Measurements from ENCODE around the gene CEMIP.
A peak's percentile ranks its signal among the peaks of the same experiment; 100 is the strongest.

Gene CEMIP, protein sequence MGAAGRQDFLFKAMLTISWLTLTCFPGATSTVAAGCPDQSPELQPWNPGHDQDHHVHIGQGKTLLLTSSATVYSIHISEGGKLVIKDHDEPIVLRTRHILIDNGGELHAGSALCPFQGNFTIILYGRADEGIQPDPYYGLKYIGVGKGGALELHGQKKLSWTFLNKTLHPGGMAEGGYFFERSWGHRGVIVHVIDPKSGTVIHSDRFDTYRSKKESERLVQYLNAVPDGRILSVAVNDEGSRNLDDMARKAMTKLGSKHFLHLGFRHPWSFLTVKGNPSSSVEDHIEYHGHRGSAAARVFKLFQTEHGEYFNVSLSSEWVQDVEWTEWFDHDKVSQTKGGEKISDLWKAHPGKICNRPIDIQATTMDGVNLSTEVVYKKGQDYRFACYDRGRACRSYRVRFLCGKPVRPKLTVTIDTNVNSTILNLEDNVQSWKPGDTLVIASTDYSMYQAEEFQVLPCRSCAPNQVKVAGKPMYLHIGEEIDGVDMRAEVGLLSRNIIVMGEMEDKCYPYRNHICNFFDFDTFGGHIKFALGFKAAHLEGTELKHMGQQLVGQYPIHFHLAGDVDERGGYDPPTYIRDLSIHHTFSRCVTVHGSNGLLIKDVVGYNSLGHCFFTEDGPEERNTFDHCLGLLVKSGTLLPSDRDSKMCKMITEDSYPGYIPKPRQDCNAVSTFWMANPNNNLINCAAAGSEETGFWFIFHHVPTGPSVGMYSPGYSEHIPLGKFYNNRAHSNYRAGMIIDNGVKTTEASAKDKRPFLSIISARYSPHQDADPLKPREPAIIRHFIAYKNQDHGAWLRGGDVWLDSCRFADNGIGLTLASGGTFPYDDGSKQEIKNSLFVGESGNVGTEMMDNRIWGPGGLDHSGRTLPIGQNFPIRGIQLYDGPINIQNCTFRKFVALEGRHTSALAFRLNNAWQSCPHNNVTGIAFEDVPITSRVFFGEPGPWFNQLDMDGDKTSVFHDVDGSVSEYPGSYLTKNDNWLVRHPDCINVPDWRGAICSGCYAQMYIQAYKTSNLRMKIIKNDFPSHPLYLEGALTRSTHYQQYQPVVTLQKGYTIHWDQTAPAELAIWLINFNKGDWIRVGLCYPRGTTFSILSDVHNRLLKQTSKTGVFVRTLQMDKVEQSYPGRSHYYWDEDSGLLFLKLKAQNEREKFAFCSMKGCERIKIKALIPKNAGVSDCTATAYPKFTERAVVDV (N-terminal part only)

DNA sequence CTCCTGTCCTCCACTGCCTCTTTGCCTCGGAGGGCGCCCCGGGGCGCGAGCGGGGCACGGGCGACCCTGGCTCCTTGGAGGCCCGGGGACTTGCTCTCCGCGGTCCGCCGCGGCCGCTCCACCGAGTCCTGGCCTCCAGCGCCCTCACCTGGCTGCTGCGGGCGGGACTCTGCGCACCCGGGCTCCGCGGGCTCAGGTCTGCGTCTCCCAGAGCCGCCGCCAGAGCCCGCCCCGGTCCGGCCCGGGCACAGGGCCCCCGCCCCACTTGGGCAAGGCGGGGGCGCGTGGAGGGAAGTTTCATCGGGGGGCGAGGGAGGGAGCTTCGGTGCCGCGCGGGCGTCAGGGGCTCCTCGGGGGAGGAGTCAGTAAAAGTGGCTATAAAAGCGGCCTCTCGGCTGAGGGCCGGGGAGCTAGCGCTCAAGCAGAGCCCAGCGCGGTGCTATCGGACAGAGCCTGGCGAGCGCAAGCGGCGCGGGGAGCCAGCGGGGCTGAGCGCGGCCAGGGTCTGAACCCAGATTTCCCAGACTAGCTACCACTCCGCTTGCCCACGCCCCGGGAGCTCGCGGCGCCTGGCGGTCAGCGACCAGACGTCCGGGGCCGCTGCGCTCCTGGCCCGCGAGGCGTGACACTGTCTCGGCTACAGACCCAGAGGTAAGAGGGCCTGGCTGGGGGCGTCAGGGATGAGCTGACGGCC, at the start of gene CEMIP:
Gene CEMIP, plus strand, starts transcription at position 407 of the 694 bp plus-strand sequence. CDS start 94,510 bp downstream, outside the sequence.
- H3K4me3 ChIP-seq (ENCODE audit: low read depth, low read length) = peak within 1 kb of the TSS; percentile 56
- DNase-seq (ENCODE audit: low read depth) = no peak

DNA sequence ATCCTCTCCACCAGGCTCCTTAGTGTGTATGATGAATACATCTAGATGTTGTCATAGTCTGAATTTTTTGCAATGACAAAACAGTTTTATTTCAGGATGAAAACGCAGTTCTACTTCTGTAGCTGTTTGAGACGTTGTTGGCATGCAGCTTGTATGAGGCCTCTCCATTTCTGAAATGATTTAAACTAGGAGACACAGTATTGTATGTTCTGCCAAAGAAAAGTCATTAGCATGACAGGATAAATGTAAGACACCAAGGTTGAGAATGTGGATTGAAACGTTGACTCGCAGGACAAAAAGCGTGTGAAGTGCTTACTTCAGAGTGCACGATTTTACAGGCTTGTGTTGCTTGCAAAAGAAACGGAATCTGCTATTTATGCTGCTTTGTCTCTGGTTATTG, 48.8 kb upstream of the CEMIP start:
- no peak for DNase-seq (ENCODE audit: low read depth)
- no peak overlapping the region for H3K4me3 ChIP-seq (ENCODE audit: low read depth, low read length)

DNA sequence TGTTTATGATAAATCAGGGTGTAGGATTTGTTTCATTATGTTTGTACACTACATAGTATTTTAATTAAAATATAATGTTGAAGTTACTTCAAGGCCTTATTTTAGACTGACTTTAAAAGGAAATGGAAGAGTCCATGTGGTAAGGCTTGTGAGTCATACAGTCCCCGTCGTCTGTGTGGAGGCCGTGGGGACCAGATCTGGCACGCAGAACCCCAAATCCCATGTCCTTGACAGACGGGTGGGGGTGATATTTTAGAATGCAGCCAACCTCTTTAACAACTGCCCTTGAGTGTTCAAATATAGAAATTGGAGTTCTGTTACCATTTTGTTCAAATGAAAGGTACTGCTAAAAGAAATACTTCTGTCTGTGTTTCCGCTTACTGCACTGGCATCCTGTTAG, 48.2 kb upstream of the CEMIP start:
- no peak for DNase-seq (ENCODE audit: low read depth)
- no peak overlapping the region for H3K4me3 ChIP-seq (ENCODE audit: low read depth, low read length)

DNA sequence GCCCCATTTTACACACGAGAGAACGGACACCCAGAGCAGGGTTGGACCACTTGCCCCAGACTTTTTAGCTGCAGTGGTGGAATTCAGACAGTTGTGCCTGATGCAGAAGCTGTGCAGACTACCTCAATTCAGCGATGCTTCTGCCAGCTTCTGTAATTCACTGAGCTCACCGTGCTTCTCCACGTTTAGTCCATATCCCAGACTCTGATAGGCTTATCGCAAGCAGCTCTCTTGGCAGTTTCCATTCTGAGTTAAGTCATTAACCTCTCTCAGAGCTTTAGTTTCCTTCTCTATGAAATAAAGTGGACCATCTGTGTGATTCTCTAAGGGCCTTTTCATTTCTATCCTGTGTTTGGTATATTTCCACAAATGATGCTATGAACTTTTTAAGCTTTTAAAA, 47.0 kb upstream of the CEMIP start:
- DNase-seq (ENCODE audit: low read depth) = no peak
- no peak overlapping the region for H3K4me3 ChIP-seq (ENCODE audit: low read depth, low read length)

DNA sequence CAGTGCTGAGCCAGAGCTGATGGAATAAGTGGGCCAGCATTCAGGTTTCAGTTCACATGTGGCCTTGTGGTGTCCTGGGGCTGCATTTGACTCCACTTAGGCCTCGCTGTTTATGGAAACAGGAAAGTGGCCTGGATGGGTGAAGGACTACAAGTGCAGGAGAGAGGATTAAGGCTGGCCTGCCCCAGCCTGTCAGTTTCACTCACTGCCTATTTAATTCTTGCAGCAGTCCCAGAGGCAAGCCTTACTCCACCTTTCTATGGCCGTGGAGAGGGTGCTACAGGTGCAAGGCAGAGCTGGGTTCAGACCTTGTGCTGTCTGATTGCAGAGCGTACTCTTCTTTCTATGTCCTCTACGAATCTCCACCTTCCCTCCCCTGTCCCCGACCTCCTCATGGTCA, 46.4 kb upstream of the CEMIP start:
- DNase-seq (ENCODE audit: low read depth) = no peak
- no peak overlapping the region for H3K4me3 ChIP-seq (ENCODE audit: low read depth, low read length)

DNA sequence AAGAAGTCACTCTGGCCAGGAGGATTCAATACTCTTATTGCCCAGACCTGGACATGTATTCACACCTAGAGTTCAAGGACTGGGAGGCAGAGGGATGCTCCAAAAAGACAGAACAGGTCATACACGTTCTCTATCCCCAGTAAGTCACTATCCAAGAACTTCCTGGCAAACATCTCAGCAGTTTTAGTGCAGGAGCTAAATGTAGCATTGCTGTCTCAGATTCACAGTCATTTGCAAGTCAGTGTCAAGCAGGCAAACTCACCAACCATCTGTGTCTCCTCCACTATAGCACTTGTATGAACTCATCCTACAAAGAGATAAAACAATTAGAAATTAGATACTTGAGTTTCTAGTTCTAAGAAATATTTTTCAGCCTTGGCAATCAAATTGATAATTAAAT, 45.7 kb upstream of the CEMIP start:
- H3K4me3 ChIP-seq (ENCODE audit: low read depth, low read length) = no peak overlapping the region

DNA sequence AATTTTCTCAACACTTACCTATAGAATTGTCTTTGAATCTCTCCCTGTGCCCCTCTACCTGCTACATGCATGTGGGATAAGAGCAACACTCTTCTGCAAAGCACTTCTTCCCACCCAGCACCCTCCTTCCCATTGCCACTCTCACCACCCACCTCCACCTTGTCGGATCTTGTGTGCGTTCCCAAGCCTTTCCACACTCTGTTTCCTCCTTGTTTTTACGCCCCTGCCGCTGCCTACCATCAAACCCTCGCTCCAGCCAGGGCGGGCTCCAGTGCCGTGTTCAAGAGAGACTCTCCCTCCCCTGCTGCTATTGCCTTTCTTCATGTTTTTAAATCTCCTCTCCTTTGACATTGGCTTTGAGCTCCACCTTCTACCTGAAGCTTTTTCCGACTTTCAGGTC, 43.8 kb upstream of the CEMIP start:
- DNase-seq (ENCODE audit: low read depth) = no peak
- no peak overlapping the region for H3K4me3 ChIP-seq (ENCODE audit: low read depth, low read length)

More for the DNA sequence above, 45.7 kb upstream of the CEMIP start:
- DNase-seq (ENCODE audit: low read depth) = no peak

DNA sequence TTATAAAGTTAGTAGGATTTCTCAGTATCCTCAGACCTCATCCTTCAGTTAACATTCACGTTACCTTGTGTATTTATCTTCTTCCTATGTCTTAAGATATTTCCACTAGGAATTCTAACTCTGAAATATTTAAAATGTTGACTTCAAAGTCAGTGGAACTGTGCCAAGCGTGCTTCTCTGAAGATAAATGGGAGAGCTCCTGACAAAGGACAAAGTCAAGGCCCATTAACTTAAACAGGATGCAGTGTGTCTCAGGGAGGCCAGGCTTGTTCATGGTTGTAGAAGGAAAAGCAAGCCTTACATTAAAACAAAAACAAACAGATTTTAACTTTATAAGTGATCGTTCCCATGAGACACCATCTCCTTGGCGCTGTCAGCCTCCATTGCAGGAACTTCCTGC, 42.6 kb upstream of the CEMIP start:
- DNase-seq (ENCODE audit: low read depth) = no peak
- no peak overlapping the region for H3K4me3 ChIP-seq (ENCODE audit: low read depth, low read length)

DNA sequence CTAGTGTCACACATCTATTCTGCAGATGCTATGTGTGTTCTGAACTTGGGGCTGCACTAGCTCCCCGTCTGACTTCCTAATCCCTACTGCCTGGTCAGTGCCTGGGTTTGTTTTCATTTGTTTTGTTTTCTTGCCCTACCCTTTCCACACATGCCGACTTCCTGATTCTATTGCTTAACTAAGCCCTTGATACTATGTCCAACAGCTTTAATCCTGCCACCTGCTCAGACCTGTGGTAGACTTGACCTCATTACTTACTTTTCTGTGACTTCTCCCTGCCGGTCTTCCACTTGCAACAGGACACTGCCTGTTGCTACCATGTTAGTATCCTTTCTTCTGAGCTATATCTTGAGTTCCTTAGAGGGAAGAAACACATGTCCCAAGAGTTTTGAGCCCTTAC, 39.3 kb upstream of the CEMIP start:
- DNase-seq (ENCODE audit: low read depth) = no peak

DNA sequence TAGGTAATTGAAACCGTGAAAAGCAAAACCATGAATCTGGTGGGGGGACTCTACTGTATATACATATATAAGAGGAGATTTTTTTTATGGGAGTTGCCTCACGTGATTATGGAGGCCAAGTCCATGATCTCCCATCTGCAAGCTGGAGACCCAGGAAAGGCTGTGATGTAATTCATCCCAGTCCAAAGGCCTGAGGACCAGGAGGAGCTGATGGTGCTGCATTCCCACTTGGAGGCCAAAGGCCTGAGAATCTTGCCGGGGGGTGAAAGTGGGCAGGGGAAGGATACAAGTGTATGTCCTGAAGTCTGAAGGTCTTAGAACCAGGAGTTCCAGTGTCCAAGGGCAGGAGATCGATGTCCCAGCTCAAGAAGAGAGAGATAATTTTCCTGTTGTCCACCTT, 37.1 kb upstream of the CEMIP start:
- H3K4me3 ChIP-seq (ENCODE audit: low read depth, low read length) = no peak overlapping the region
- no peak for DNase-seq (ENCODE audit: low read depth)

More for the DNA sequence above, 39.3 kb upstream of the CEMIP start:
- H3K4me3 ChIP-seq (ENCODE audit: low read depth, low read length) = no peak overlapping the region

DNA sequence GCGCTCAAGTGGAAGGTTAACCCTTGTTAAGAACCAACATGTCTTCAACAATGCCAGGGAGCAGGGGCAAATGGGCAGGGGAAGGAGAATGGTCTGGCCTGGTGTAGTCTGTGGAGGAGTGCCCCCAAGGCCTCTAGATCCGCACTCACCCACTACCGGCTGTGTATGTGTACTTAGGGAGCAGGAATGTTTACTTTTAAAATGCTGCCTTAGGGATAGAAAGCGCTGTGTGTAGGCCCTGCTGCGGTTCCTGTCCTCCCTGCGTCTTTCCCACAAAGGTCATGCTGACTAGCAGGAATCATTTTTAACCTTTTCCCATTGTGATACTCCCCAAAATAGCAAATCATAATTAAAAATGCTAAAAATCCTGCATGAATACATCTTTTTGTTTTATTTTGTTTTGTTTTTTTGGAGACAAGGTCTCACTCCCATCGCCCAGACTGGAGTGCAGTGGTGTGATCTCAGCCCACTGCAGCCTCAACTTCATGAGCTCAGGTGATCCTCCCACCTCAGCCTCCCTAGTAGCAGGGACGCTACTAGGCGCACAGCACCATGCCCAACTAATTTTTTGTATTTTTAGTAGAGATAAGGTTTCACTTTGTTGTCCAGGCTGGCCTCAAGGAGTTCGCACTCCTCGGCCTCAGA, 35.9 kb upstream of the CEMIP start:
- H3K4me3 ChIP-seq (ENCODE audit: low read depth, low read length) = no peak overlapping the region
- DNase-seq (ENCODE audit: low read depth) = no peak

DNA sequence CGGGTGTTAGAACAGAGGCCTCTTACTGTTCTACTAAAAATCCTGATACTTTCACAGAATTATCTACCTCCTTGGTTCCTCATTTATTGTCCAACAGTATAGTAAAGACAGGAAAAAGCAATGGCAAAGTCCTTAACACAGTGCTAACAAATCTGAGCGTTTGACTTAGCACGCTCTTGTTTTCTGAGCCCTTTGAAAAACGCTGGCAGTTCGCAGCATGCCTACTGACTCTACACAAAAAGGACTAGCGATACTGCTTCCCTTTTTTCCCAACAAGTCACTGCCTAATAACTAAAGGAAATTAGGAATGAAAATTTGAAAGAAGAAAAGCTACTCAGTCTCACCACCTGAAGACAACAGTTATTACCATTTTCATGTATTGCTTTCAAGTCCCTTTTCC, 34.8 kb upstream of the CEMIP start:
- DNase-seq (ENCODE audit: low read depth) = no peak
- H3K4me3 ChIP-seq (ENCODE audit: low read depth, low read length) = no peak overlapping the region

DNA sequence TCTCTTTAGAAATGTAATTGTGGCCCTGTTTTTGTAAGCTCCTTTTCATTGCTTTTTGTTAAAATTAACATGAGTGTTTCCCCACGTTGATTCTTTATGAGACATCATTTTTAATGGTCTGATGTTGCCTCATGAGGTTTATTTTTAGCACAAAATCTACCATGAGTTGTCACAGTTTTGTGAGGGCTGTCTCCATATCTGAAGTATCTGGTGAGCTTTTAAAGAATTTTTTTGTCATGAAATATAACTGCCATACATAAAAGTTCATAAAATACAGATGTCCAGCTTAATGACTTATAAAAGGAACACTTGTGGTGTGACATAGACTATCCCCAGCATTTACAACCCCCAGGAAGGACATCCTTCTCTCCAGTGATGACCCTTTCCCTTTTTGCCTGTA, 34.3 kb upstream of the CEMIP start:
- no peak overlapping the region for H3K4me3 ChIP-seq (ENCODE audit: low read depth, low read length)
- DNase-seq (ENCODE audit: low read depth) = no peak

DNA sequence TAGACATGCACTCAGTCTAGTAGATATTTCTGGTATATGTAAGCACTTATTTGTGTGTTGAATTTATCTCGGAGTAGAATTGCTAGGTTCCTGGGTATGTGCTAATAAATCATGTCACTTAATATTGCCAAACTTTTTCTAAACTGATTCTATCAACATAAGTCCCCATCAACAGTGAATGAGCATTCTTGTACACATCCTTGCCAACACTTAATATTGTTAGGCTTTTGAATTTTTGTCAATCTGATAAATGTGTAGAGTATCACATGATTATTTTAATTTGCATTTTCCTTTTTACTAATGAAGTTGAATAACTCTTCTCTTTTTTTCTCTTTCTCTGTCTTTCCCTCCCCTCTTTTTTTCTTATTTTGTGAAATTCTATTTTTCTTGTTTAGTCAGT, 33.3 kb upstream of the CEMIP start:
- DNase-seq (ENCODE audit: low read depth) = no peak
- H3K4me3 ChIP-seq (ENCODE audit: low read depth, low read length) = no peak overlapping the region

DNA sequence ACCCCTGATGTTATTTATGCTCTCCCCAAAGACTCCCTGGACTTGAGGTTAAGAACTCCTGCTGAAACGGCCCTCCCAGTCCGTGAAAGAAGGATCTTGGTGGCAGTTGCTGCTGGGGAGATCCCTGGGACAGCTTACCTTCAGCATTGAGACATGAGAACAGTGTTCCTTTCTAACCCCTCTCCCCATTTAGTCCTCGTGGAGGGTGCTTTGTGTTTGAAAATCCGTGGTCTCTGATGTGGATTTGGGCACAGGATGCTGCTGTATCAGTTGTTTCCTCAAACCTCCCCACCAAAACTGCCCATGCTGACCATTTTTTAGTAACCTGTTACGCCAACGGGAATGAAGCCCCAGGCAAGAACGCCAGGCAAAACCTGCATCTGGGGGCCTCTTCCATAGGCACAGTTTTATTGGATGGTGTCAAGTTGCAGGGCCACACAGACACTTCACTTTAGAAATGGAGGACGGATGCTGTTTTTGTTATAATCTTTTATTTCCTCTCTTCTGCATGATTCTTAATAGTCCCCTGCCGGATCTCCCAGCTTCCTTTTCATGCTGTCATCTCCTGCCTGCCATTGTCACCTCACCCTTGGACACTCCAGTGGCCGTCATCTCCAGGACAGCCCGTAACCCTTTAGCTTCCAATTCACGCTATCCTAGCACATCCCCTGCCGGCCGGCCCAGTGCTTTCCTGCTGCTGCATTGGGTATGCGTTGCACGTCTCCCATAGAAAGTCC, 31.7 kb upstream of the CEMIP start:
- peak overlapping the region; percentile 34 for H3K4me3 ChIP-seq (ENCODE audit: low read depth, low read length)
- DNase-seq (ENCODE audit: low read depth) = no peak

DNA sequence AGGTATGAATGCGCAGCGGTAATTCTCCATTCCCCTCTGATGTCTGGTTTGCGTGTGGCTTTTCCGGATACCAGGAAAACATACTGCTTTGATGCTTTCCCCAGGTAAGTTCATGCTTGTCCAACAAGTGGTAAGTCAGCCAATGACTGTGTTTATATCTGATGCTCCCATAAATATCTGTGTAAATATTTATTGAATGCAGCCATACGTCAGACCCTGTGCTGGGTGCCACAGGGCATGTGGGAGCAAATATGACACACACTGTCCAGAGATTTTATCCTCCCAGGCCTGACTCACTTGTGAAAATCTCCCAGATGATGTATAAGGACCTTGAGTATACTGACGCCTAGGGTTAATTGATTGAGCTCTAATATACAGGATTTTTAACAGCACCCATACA, 29.6 kb upstream of the CEMIP start:
- no peak for DNase-seq (ENCODE audit: low read depth)
- H3K4me3 ChIP-seq (ENCODE audit: low read depth, low read length) = no peak overlapping the region

DNA sequence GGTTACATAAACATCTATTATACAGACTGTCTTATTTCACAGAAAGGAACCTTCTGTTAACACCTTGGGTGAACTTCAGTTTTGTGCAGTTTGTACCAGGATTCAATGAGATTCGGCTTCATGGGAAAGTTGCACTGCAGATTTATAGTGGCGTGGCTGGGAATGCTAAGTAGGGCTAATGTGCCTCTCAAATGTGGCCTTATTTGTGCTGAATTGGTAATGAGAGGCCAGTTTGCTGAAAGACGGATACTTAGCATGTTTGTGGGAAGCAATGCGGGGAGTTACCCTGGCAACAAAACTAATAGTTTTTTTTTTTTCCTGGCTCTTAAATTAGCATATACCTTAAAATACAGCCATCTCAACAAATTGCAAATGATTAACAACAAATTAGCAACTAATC, 28.6 kb upstream of the CEMIP start:
- no peak overlapping the region for H3K4me3 ChIP-seq (ENCODE audit: low read depth, low read length)
- DNase-seq (ENCODE audit: low read depth) = no peak

DNA sequence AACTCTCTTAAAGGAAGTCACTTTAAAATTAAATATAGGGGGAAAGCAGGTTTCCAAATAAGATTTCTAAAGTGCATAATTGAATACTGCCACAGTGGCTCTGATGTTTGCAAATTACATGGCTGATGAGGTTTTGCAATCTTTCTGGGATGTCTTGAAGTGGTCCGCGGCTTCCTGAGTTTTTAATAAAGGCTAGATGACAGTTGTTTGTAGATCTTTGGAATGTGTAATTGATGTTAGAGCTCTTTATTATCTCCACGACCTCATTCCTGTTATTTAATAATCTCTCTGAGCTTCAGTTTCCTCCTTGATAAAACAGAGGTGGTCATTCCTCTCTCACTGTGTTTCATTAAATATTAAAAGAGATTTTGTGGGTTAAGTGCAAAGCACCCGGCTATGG, 27.0 kb upstream of the CEMIP start:
- no peak for DNase-seq (ENCODE audit: low read depth)
- no peak overlapping the region for H3K4me3 ChIP-seq (ENCODE audit: low read depth, low read length)
